PFSK-1 (cell line): Measurements from ENCODE around the gene NIPBL.

ENCODE experiments used
- FOXP2 ChIP-seq: optimal IDR thresholded peaks from 2 replicates; pipeline ENCODE3; 2011; ENCODE audit warnings: borderline replicate concordance, control low read depth, inconsistent platforms; ENCODE audit not compliant: insufficient read depth; ENCODE audit errors: extremely low read length, extremely low read depth
- POLR2AphosphoS5 ChIP-seq: IDR thresholded peaks from 2 replicates; pipeline ENCODE4 v1.6.1; 2012; ENCODE audit warnings: low read depth, mild to moderate bottlenecking, control low read depth, low read length, moderate library complexity
- REST ChIP-seq, 2 experiments: IDR thresholded peaks; 2 replicates each; pipeline versions ENCODE4 v1.6.1 to v1.8.0; 2011 to 2012; ENCODE audit warnings: low read depth in 2 of 2, low read length in 2 of 2, control low read depth in 1 of 2, inconsistent platforms in 1 of 2, mild to moderate bottlenecking in 1 of 2, moderate library complexity in 1 of 2; ENCODE audit not compliant: insufficient read depth in 1 of 2
- SIN3A ChIP-seq: IDR thresholded peaks from 2 replicates; pipeline ENCODE4 v1.6.1; 2012; ENCODE audit warnings: mild to moderate bottlenecking, low read length, moderate library complexity, borderline replicate concordance; ENCODE audit not compliant: insufficient read depth
- TAF1 ChIP-seq: IDR thresholded peaks from 2 replicates; pipeline ENCODE4 v1.6.1; 2012; ENCODE audit warnings: low read length, control low read depth, borderline replicate concordance; ENCODE audit not compliant: insufficient read depth

The NIPBL gene

GRCh38 chr5:36950586-36951457 lies 74.3 kb downstream of the NIPBL start:
- TF ChIP-seq TAF1 = no peak

- TF ChIP-seq SIN3A (no peak), FOXP2 (no peak), POLR2AphosphoS5 (no peak), TAF1 (no peak), REST (IDR thresholded peaks at IDR 0.05; ENCODE audit: insufficient read depth in 1 of 2, low read depth in 2 of 2, low read length in 2 of 2) (no peak)
Observed at GRCh38 chr5:36953043-36953442, 76.5 kb downstream of the NIPBL start.

GRCh38 chr5:36957953-36958537 lies 81.5 kb downstream of the NIPBL start:
- no peak for TF ChIP-seq POLR2AphosphoS5
- no peak for TF ChIP-seq FOXP2
- TF ChIP-seq TAF1 = no peak
- no peak for TF ChIP-seq REST (IDR thresholded peaks at IDR 0.05; ENCODE audit: insufficient read depth in 1 of 2, low read depth in 2 of 2, low read length in 2 of 2)
- TF ChIP-seq SIN3A = no peak

- no peak for TF ChIP-seq TAF1
- TF ChIP-seq FOXP2 = no peak
- TF ChIP-seq POLR2AphosphoS5 = no peak
- TF ChIP-seq SIN3A = no peak
- no peak for TF ChIP-seq REST (IDR thresholded peaks at IDR 0.05; ENCODE audit: insufficient read depth in 1 of 2, low read depth in 2 of 2, low read length in 2 of 2)
Observed at GRCh38 chr5:36958612-36959011, 82.0 kb downstream of the NIPBL start.

GRCh38 chr5:36965179-36965578 lies 88.6 kb downstream of the NIPBL start:
- no peak for TF ChIP-seq POLR2AphosphoS5
- TF ChIP-seq SIN3A = no peak
- no peak for TF ChIP-seq FOXP2
- no peak for TF ChIP-seq TAF1
- no peak for TF ChIP-seq REST (IDR thresholded peaks at IDR 0.05; ENCODE audit: insufficient read depth in 1 of 2, low read depth in 2 of 2, low read length in 2 of 2)
